Activated naive CD4-positive, alpha-beta T cell treated with anti-CD3 and anti-CD28 coated beads, Interleukin-2, amount 50 U/mL, for 72 hours (primary cell): ENCODE data around the gene BAMBI. TPM values are rescaled to one million over a fixed set of nuclear protein-coding genes. Genes with fewer than 3 reads are reported as not detected.
"Not testable (repeated sequence)": the region's sequence is repeated elsewhere in the genome, so short reads cannot be mapped to it uniquely, and the experiment has no call there.

Source experiments
- ATAC-seq, 2 donors: fragments of 150-1000 bp; cut with Tn5 transposase; 2 replicates each; pipeline ENCODE4 v1.10.0; 2021; ENCODE audit warnings: mild to moderate bottlenecking in 2 of 2, moderate library complexity in 2 of 2
- DNase-seq, 2 donors: peaks; one replicate each; pipeline ENCODE4 v3.0.0; 2021 to 2022; ENCODE audit warnings: low spot score in 2 of 2
- H3K27ac Mint-ChIP-seq, 2 donors: one replicate each; pipeline ENCODE4 v1.8.0; 2022; ENCODE audit warnings: mild to moderate bottlenecking in 2 of 2, mixed read lengths in 2 of 2
- H3K36me3 Mint-ChIP-seq, 2 donors: one replicate each; pipeline ENCODE4 v1.8.0; 2022; ENCODE audit warnings: mixed read lengths in 2 of 2
- H3K9me3 Mint-ChIP-seq, 2 donors: one replicate each; pipeline ENCODE4 v1.8.0; 2022; ENCODE audit warnings: mixed read lengths in 2 of 2
- total RNA-seq, 2 donors: library from RNA; stranded (reverse); gene quantifications; one replicate each; pipeline ENCODE4 v1.2.3, GENCODE V29; 2022

The BAMBI gene
- under 1 TPM in 1 of 2 donors, not detected in 1; 0.25 TPM for total RNA-seq

- peak; percentile 98 to 99 for ATAC-seq
- Mint-ChIP-seq H3K9me3 (no peaks in the 10 kb centered on the region), H3K27ac (no peak within 1 kb of the TSS), H3K36me3 (peaks cover 0 to 7% of the 10 kb centered on the region in 2 donors)
- DNase-seq = peak; percentile 90 to 95
Measured at GRCh38 chr10:28676968-28677887, at the start of gene BAMBI. Gene BAMBI (plus strand): TSS chr10:28677521. CDS start chr10:28677898, 377 bp downstream.

DNA sequence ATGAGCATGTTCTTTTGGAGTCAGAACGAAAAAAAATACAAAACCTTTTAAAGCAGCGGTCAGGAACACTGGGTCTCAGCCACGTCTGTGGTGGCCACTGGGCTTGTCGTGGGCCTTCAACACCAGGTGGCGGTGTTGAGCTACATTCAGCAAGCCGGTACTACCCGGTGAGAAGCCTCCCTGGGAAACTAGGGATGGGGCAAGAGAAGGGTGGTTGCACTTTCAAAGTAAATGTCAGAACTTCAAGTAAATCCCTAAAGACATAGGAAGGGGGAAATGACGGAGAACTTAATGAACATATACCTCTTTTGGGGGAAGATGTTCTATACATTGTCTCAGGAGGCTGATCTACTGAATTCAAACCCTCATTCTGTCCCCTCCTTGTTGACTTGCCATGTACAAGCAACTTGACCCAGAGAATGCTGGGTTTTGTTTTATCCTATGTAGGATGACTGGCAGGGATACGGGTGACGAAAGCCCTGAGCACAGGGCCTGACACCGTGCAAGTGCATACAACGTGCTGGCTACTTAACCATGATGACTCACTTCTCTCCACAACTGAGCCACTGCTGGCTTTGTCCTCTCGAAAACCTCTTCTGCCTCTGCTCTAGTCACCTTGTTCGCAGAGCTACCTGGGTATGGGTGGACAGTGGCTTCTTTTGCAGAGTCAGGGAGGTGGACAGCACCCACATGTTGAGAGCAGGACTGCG is 49.0 kb upstream of the BAMBI start:
- ATAC-seq (peak; percentile 79 to 89), DNase-seq (peak; percentile 61 to 81)
- Mint-ChIP-seq H3K27ac (peak overlapping the region in 1 of 2 donors; percentile 23), H3K36me3 (no peaks in the 10 kb centered on the region), H3K9me3 (no peaks in the 10 kb centered on the region)

GRCh38 chr10:28631896-28632583 is 45.3 kb upstream of the BAMBI start:
- Mint-ChIP-seq H3K9me3 (no peaks in the 10 kb centered on the region), H3K36me3 (no peaks in the 10 kb centered on the region), H3K27ac (no peak overlapping the region)
- DNase-seq (no peak), ATAC-seq (no peak)

DNA sequence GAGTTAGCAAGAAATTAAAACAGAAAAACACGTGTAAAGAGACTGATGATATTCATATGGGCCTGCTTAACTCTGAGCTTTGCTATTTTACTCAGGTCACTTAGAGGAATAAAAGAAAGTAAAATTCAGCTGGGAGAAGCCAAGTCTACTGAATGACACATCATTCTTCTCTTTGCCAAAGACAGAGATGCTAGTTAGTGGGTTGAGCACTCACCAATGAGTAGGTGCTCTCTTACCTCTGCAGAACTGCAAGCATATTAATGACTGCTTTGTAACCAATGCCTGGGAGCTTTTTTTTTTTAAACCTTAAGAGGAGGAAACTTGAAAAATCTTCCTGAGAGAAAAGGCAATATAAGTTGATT is 44.8 kb upstream of the BAMBI start:
- DNase-seq = no peak
- ATAC-seq = no peak
- no peaks in the 10 kb centered on the region for H3K9me3 Mint-ChIP-seq
- no peak overlapping the region for H3K27ac Mint-ChIP-seq
- no peaks in the 10 kb centered on the region for H3K36me3 Mint-ChIP-seq

GRCh38 chr10:28633750-28634149 is 43.6 kb upstream of the BAMBI start:
- no peak for DNase-seq
- Mint-ChIP-seq H3K27ac (no peak overlapping the region), H3K9me3 (no peaks in the 10 kb centered on the region), H3K36me3 (no peaks in the 10 kb centered on the region)
- no peak for ATAC-seq

- no peak overlapping the region for H3K27ac Mint-ChIP-seq
- no peaks in the 10 kb centered on the region for H3K36me3 Mint-ChIP-seq
- no peak for DNase-seq
- H3K9me3 Mint-ChIP-seq = no peaks in the 10 kb centered on the region
- no peak for ATAC-seq
Measured at GRCh38 chr10:28637346-28637745, 40.0 kb upstream of the BAMBI start.

DNA sequence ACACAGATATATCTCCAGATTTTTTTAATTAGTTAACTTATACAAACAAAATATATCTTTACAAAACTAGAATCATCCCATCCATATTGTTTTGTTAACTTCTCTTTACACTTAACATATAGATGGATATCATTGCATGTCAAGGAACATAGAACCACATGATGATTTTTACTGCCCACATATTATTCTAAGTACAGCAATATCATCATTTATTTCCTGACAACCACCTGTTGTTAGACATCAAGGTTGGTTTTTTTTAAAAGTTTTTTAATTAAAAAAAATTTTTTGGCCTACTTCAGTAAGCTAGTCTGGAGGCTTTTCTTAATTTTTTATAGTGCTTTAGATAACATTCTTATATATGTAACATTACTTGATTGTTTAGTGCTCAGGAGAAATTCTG is 38.9 kb upstream of the BAMBI start:
- no peaks in the 10 kb centered on the region for H3K36me3 Mint-ChIP-seq
- no peak for DNase-seq
- H3K27ac Mint-ChIP-seq = no peak overlapping the region
- no peaks in the 10 kb centered on the region for H3K9me3 Mint-ChIP-seq
- ATAC-seq = no peak

- H3K9me3 Mint-ChIP-seq = no peaks in the 10 kb centered on the region
- no peak for ATAC-seq
- H3K27ac Mint-ChIP-seq = no peak overlapping the region
- no peaks in the 10 kb centered on the region for H3K36me3 Mint-ChIP-seq
- DNase-seq = no peak
Measured at GRCh38 chr10:28640551-28640950, 36.8 kb upstream of the BAMBI start.

DNA sequence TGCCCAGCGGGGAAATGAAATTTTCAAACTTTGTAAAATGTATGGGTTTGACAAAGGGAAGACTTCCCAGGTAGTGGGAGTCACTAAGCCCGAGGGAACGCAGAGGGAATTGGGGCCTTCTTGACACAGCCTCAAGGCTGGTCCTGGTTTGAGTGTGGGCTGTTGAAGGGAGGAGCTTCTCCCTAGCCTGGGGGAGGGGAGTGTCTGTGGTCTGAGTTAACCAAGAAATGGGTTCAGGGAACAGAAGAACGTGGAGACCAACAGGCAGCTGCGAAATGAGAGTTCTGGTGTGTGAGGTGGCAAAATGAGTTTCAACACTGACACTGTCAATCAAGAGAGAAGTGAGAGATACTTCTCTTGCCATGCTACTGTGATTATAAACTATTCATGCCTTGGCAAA is 32.7 kb upstream of the BAMBI start:
- no peaks in the 10 kb centered on the region for H3K9me3 Mint-ChIP-seq
- ATAC-seq (no peak), DNase-seq (no peak)
- no peak overlapping the region for H3K27ac Mint-ChIP-seq
- no peaks in the 10 kb centered on the region for H3K36me3 Mint-ChIP-seq

DNA sequence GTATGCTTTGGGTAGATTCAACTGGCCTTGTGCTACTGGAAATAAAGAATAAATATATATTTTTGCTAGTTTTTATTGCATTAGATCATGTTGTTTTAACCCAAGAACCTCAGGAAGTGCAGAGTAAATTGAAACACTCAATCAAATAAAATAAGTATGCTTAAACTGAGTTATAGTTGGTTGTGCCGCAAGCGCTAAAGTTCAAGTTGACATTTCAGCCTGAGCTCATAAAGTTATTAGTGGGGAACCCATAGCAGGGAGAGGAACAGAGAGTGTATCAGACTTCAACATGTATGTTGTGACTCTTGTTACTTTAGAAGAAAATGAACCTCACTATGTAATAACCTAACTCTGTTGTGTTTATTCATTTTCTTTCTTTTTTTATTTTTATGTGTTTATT is 25.2 kb upstream of the BAMBI start:
- Mint-ChIP-seq H3K9me3 (no peaks in the 10 kb centered on the region), H3K27ac (no peak overlapping the region), H3K36me3 (no peaks in the 10 kb centered on the region)
- DNase-seq = no peak
- no peak for ATAC-seq

- Mint-ChIP-seq H3K27ac (no peak overlapping the region), H3K36me3 (no peaks in the 10 kb centered on the region), H3K9me3 (no peaks in the 10 kb centered on the region)
- ATAC-seq (no peak), DNase-seq (no peak)
Measured at GRCh38 chr10:28652703-28653102, 24.6 kb upstream of the BAMBI start.

GRCh38 chr10:28658824-28659223 is 18.5 kb upstream of the BAMBI start:
- not testable (repeated sequence) for H3K27ac Mint-ChIP-seq, H3K9me3 Mint-ChIP-seq, ATAC-seq, DNase-seq, H3K36me3 Mint-ChIP-seq

DNA sequence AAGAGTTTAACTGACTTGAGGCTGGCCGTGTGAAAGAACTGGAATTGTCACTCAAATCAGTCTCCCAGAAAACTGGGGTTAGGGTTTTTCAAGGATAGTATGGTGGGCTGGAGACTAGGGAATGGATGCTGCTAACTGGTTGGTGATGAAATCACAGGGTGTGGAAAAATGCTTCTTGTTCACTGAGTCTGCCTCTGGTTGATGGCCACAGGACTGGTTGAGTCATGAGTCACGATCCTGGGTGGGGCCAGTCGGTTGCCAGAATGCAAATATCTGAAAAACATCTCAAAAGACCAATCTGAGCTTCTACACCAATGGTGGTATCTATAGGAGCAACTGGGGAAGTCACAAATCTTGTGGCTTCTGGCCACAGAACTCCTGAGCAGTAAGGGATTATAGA is 16.3 kb upstream of the BAMBI start:
- ATAC-seq = no peak
- Mint-ChIP-seq H3K27ac (no peak overlapping the region), H3K36me3 (no peaks in the 10 kb centered on the region)

GRCh38 chr10:28663576-28664368 is 13.5 kb upstream of the BAMBI start:
- ATAC-seq = peak; percentile 73 to 74
- H3K36me3 Mint-ChIP-seq = no peaks in the 10 kb centered on the region
- DNase-seq = peak in 1 of 2 donors; percentile 61
- H3K27ac Mint-ChIP-seq = no peak overlapping the region
- H3K9me3 Mint-ChIP-seq = no peaks in the 10 kb centered on the region

More for the DNA sequence above, 16.3 kb upstream of the BAMBI start:
- no peaks in the 10 kb centered on the region for H3K9me3 Mint-ChIP-seq
- no peak for DNase-seq

DNA sequence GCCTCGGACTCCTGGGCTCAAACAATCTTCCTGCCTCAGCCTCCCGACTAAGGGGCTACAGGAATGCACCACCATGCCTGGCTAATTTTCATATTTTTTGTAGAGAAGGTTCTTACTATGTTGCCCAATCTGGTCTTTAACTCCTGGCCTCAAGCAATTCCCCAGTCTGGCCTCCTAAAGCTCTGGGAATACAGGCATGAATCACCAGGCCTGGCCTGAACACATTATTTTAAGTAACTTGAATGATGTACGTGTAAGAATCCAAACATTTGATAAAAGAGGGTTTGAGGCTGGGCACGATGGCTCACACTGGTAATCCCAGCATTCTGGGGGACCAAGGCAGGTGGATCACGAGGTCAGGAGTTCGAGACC is 13.0 kb upstream of the BAMBI start:
- Mint-ChIP-seq H3K27ac (no peak overlapping the region), H3K36me3 (peaks cover 0 to 3% of the 10 kb centered on the region in 2 donors), H3K9me3 (no peaks in the 10 kb centered on the region)
- ATAC-seq = no peak
- DNase-seq = no peak

DNA sequence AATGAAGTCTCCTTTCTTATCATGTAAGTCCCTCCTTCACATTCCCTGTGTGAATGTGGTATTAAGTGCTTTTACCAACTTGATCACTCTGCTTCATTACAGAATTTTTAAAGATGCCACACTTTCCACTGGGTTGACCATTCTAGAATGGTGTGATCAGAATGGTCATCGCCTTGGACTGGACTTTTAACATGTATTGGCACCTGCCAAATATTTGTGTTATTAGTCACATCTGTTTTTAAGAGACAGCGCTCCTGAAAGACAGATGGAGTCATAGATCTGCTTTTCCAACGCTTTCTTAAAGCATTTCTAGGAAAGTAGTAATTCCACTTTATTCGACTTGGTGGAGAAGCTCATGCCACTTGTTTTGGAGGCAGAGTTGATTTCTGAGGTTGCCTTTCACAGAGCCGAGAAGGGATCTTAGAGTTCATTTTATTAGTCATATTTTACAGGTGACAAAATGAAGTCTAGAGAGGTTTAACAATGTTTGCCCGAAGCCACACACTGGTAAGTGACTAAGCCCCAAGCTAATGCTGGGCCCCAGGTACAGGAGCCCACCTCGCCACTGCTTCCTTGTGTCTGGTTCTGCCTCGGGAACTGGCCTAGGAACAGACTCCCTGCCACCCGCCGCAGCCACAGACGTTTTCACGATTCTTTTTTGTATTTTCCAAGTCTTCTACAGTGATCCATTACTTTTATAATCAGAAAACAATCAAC is 10.4 kb upstream of the BAMBI start:
- H3K27ac Mint-ChIP-seq = no peak overlapping the region
- no peaks in the 10 kb centered on the region for H3K9me3 Mint-ChIP-seq
- ATAC-seq = no peak
- no peak for DNase-seq
- H3K36me3 Mint-ChIP-seq = peaks cover 0 to 6% of the 10 kb centered on the region in 2 donors
